ENCODE measurements around the gene PI4KB. TPM values are rescaled to one million over a fixed set of nuclear protein-coding genes. Genes with fewer than 3 reads are reported as not detected.

Gene PI4KB
- total RNA-seq, 1 experiment from 2014 or later = 52.7 TPM

GRCh38 chr1:151294742-151295462, 32.3 kb downstream of the PI4KB start:
- POLR2A ChIA-PET = no interaction called here
- no peak for DNase-seq
- no peaks in the 10 kb centered on the region for H3K9me3 Mint-ChIP-seq (ENCODE audit: unreplicated experiment)
- Histone ChIP-seq H3K4me3 (ENCODE audit: low read depth, low read length) (no peak overlapping the region), H3K4me1 (no peaks in the 10 kb centered on the region), H3K27me3 (replicated peaks; ENCODE audit: control insufficient read depth, insufficient read depth, low read length) (no peaks in the 10 kb centered on the region), H3K9me3 (no peaks in the 10 kb centered on the region), H3K36me3 (ENCODE audit: control insufficient read depth, insufficient read depth, low read length) (peaks cover 3% of the 10 kb centered on the region)
- CTCF ChIA-PET = interaction anchor here (1.6 kb wide), 1 partner anchor 13 kb away, joined by 3 read pairs; no protein-coding TSS in a partner anchor
- BruUV-seq (replicated peaks) = no TSS peak
- peaks cover 84% of the 10 kb centered on the region for H3K36me3 Mint-ChIP-seq (ENCODE audit: insufficient read depth, unreplicated experiment)
- H3K27me3 Mint-ChIP-seq (ENCODE audit: insufficient read depth, unreplicated experiment) = no peaks in the 10 kb centered on the region
- no peak for TF ChIP-seq CTCF (IDR thresholded peaks at IDR 0.05; ENCODE audit: insufficient read depth in 1 of 2, low read depth in 1 of 2, low read length in 1 of 2, severe bottlenecking in 1 of 2, unreplicated experiment in 1 of 2)
- H3K27ac Mint-ChIP-seq (ENCODE audit: unreplicated experiment) = no peak overlapping the region
- intact Hi-C loops (cut with micrococcal nuclease; ENCODE audit: unreplicated experiment) = no loop called here
- no peak overlapping the region for H3K4me3 Mint-ChIP-seq (ENCODE audit: unreplicated experiment)
- no peaks in the 10 kb centered on the region for H3K4me1 Mint-ChIP-seq (ENCODE audit: low read depth, unreplicated experiment)

DNA sequence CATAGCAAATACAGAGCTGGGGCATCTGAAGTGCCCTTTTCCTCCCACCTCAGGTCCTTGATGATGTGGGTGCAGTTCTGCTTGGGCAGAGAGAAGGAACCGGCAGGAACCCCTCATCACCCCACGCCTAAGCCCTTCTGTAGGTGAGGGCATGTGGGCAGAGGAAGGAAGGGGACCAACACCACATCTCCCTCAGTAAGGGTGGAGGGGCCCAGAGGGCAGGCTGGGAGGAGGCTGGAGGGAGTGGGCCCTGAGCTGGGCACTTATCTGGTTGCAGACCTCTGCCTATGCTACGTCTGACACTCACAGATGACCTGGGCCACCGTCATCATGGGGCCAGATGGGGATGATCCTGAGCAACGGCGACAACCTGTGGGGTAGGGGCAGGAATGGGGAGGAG, 34.1 kb downstream of the PI4KB start:
- peaks cover 3% of the 10 kb centered on the region for H3K36me3 ChIP-seq (ENCODE audit: control insufficient read depth, insufficient read depth, low read length)
- no peak overlapping the region for H3K27ac Mint-ChIP-seq (ENCODE audit: unreplicated experiment)

More for the DNA sequence above, 34.1 kb downstream of the PI4KB start:
- Histone ChIP-seq H3K4me1 (no peaks in the 10 kb centered on the region), H3K4me3 (ENCODE audit: low read depth, low read length) (no peak overlapping the region), H3K27me3 (replicated peaks; ENCODE audit: control insufficient read depth, insufficient read depth, low read length) (no peaks in the 10 kb centered on the region), H3K9me3 (no peaks in the 10 kb centered on the region)
- ChIA-PET POLR2A (no interaction called here), CTCF (no interaction called here)
- Mint-ChIP-seq H3K27me3 (ENCODE audit: insufficient read depth, unreplicated experiment) (no peaks in the 10 kb centered on the region), H3K9me3 (ENCODE audit: unreplicated experiment) (no peaks in the 10 kb centered on the region), H3K4me1 (ENCODE audit: low read depth, unreplicated experiment) (no peaks in the 10 kb centered on the region), H3K36me3 (ENCODE audit: insufficient read depth, unreplicated experiment) (peaks cover 82% of the 10 kb centered on the region), H3K4me3 (ENCODE audit: unreplicated experiment) (no peak overlapping the region)
- BruUV-seq (replicated peaks) = no TSS peak
- TF ChIP-seq CTCF (IDR thresholded peaks at IDR 0.05; ENCODE audit: insufficient read depth in 1 of 2, low read depth in 1 of 2, low read length in 1 of 2, severe bottlenecking in 1 of 2, unreplicated experiment in 1 of 2) = no peak
- intact Hi-C loops (cut with micrococcal nuclease; ENCODE audit: unreplicated experiment) = no loop called here
- DNase-seq = no peak

All from Caco-2 (cell line).